Liver (tissue), 9 donors: ENCODE data around the gene CEBPG. TPM values are rescaled to one million over a fixed set of nuclear protein-coding genes. Genes with fewer than 3 reads are reported as not detected.

Experiments
- DNase-seq: peaks from one replicate; pipeline ENCODE4 v3.0.0-alpha.2; 2017; ENCODE audit warnings: low spot score
- H3K27ac ChIP-seq, 2 donors: one replicate each; pipeline ENCODE4 v1.7.0; 2013; ENCODE audit warnings: inconsistent platforms in 2 of 2, low read length in 2 of 2, control low read depth in 1 of 2, low read depth in 1 of 2, mild to moderate bottlenecking in 1 of 2
- H3K27me3 ChIP-seq, 4 donors: one replicate each; pipeline versions ENCODE4 v1.6.1 to v1.7.0; 2013; ENCODE audit warnings: low read length in 3 of 4, inconsistent platforms in 1 of 4, mild to moderate bottlenecking in 1 of 4, moderate library complexity in 1 of 4; ENCODE audit not compliant: control insufficient read depth in 4 of 4, insufficient read depth in 4 of 4
- H3K36me3 ChIP-seq, 4 donors: one replicate each; pipeline versions ENCODE4 v1.6.1 to v1.7.0; 2013; ENCODE audit warnings: low read length in 3 of 4, mild to moderate bottlenecking in 3 of 4, low read depth in 1 of 4, moderate library complexity in 1 of 4; ENCODE audit not compliant: control insufficient read depth in 4 of 4, insufficient read depth in 3 of 4
- H3K4me1 ChIP-seq, 4 donors: one replicate each; pipeline versions ENCODE4 v1.6.1 to v1.7.0; 2013; ENCODE audit warnings: low read length in 3 of 4, mild to moderate bottlenecking in 3 of 4, moderate library complexity in 1 of 4; ENCODE audit not compliant: control insufficient read depth in 4 of 4, insufficient read depth in 4 of 4
- H3K4me3 ChIP-seq, 3 donors: one replicate each; pipeline versions ENCODE4 v1.6.1 to v1.7.0; 2013; ENCODE audit warnings: low read length in 3 of 3, control low read depth in 1 of 3, low read depth in 1 of 3, mild to moderate bottlenecking in 1 of 3
- H3K9ac ChIP-seq, 2 donors: one replicate each; pipeline ENCODE4 v1.7.0; 2013; ENCODE audit warnings: low read length in 2 of 2, mild to moderate bottlenecking in 2 of 2, moderate library complexity in 2 of 2, control low read depth in 1 of 2, low read depth in 1 of 2
- H3K9me3 ChIP-seq, 4 donors: one replicate each; pipeline versions ENCODE4 v1.6.1 to v1.7.0; 2013; ENCODE audit warnings: low read length in 3 of 4; ENCODE audit not compliant: control insufficient read depth in 4 of 4
- EGR1 ChIP-seq, 2 donors: IDR thresholded peaks; 2 replicates each; pipeline ENCODE4 v1.6.1; 2016 to 2018; ENCODE audit warnings: antibody characterized with exemption in 2 of 2, low read depth in 2 of 2
- FOXA1 ChIP-seq: IDR thresholded peaks from 2 replicates; pipeline ENCODE4 v1.6.1; 2016; ENCODE audit warnings: antibody characterized with exemption
- FOXA2 ChIP-seq: IDR thresholded peaks from 2 replicates; pipeline ENCODE4 v1.6.1; 2016; ENCODE audit warnings: antibody characterized with exemption
- GABPA ChIP-seq, 2 donors: IDR thresholded peaks in 1 of 2; conservative IDR thresholded peaks in 1 of 2; 2 replicates each; pipeline ENCODE4 v1.6.1; 2016; ENCODE audit warnings: antibody characterized with exemption in 2 of 2, mild to moderate bottlenecking in 1 of 2, moderate library complexity in 1 of 2
- HNF4A ChIP-seq, 2 donors: conservative IDR thresholded peaks; 2 replicates each; pipeline ENCODE4 v1.6.1; 2016; ENCODE audit warnings: antibody characterized with exemption in 2 of 2, mild to moderate bottlenecking in 2 of 2
- HNF4G ChIP-seq: IDR thresholded peaks from 2 replicates; pipeline ENCODE4 v1.6.1; 2016; ENCODE audit warnings: antibody characterized with exemption
- JUND ChIP-seq, 2 donors: IDR thresholded peaks; 2 replicates each; pipeline ENCODE4 v1.6.1; 2016; ENCODE audit warnings: antibody characterized with exemption in 2 of 2
- RAD21 ChIP-seq, 2 donors: IDR thresholded peaks; 2 replicates each; pipeline ENCODE4 v1.6.1; 2016; ENCODE audit warnings: antibody characterized with exemption in 2 of 2, mild to moderate bottlenecking in 2 of 2
- REST ChIP-seq: IDR thresholded peaks from 2 replicates; pipeline ENCODE4 v1.6.1; 2016; ENCODE audit warnings: antibody characterized with exemption, mild to moderate bottlenecking
- SP1 ChIP-seq: IDR thresholded peaks from 2 replicates; pipeline ENCODE4 v1.6.1; 2018; ENCODE audit warnings: antibody characterized with exemption, mild to moderate bottlenecking
- YY1 ChIP-seq: IDR thresholded peaks from 2 replicates; pipeline ENCODE4 v1.6.1; 2016; ENCODE audit warnings: antibody characterized with exemption, mild to moderate bottlenecking
- WGBS: extraction: QIAGEN DNeasy Blood & Tissue Kit; methylation state at CpG from one replicate; pipeline ENCODE4 v1.1.7; 2013; 5-methylcytosine and 5-hydroxymethylcytosine counted together
- polyA plus RNA-seq, 2 donors: library from polyadenylated mRNA; stranded (reverse) in 1 of 2; unstranded in 1 of 2; fragments of 200-250 nt in 1 of 2; fragments of >200 nt in 1 of 2; fragmentation: Nextera tagmentation in 1 of 2; extraction: Ambion mirVana in 1 of 2; gene quantifications; one replicate each; pipeline versions ENCODE4 v1.2.1 to v1.2.3, GENCODE V29; 2013 to 2015
- total RNA-seq, 2 donors: library from RNA; depleted of rRNA; stranded (reverse); fragments of >200 nt; gene quantifications; one replicate each; pipeline ENCODE4 v1.2.3, GENCODE V29; 2014
- donor health status: healthy.
- donor health status: healthy.
- donor health status: healthy.
- donor health status: healthy.
- donor health status: healthy.

Gene CEBPG
- total and polyA plus RNA-seq, 4 donors: 16.9 to 36.1 (median 24.2) TPM

- peaks cover 4 to 22% (median 13%) of the 10 kb centered on the region in 4 donors for H3K4me1 ChIP-seq
- no peaks in the 10 kb centered on the region for H3K27me3 ChIP-seq
- H3K9me3 ChIP-seq: no peaks in the 10 kb centered on the region
- no peak for DNase-seq
- H3K4me3 ChIP-seq: no peak overlapping the region
- H3K36me3 ChIP-seq: no peaks in the 10 kb centered on the region
- H3K9ac ChIP-seq: no peak overlapping the region
- WGBS: 91% methylated on average over 5 of the region's 5 CpGs
- no peak overlapping the region for H3K27ac ChIP-seq
- TF ChIP-seq HNF4G (no peak), YY1 (no peak), GABPA (IDR thresholded peaks at IDR 0.05 in 1 of 2, conservative IDR thresholded peaks at IDR 0.05 in 1 of 2) (no peak), JUND (IDR thresholded peaks at IDR 0.05) (no peak), RAD21 (IDR thresholded peaks at IDR 0.05) (no peak)
These were observed 38.1 kb upstream of the CEBPG start for GRCh38 chr19:33335446-33335845.

GRCh38 chr19:33339016-33339984 is 34.2 kb upstream of the CEBPG start:
- 84% methylated on average over 8 of the region's 8 CpGs for WGBS
- peak; percentile 70 to 71 for TF ChIP-seq HNF4A (conservative IDR thresholded peaks at IDR 0.05)
- no peak for TF ChIP-seq YY1
- no peak for TF ChIP-seq GABPA (IDR thresholded peaks at IDR 0.05 in 1 of 2, conservative IDR thresholded peaks at IDR 0.05 in 1 of 2)
- no peak for TF ChIP-seq EGR1 (IDR thresholded peaks at IDR 0.05; ENCODE audit: low read depth in 2 of 2)
- no peak for TF ChIP-seq JUND (IDR thresholded peaks at IDR 0.05)
- TF ChIP-seq SP1: peak; percentile 9

GRCh38 chr19:33340991-33341390 is 32.5 kb upstream of the CEBPG start:
- H3K9ac ChIP-seq: no peak overlapping the region
- no peak for TF ChIP-seq FOXA1
- TF ChIP-seq REST: no peak
- no peak for TF ChIP-seq FOXA2
- H3K36me3 ChIP-seq: no peaks in the 10 kb centered on the region
- DNase-seq: no peak
- WGBS: 31% methylated on average over 2 of the region's 2 CpGs
- H3K9me3 ChIP-seq: no peaks in the 10 kb centered on the region
- H3K27ac ChIP-seq: no peak overlapping the region
- no peaks in the 10 kb centered on the region for H3K27me3 ChIP-seq
- H3K4me1 ChIP-seq: peaks cover 3 to 14% (median 11%) of the 10 kb centered on the region in 4 donors
- no peak overlapping the region for H3K4me3 ChIP-seq

More at GRCh38 chr19:33339016-33339984, 34.2 kb upstream of the CEBPG start:
- Histone ChIP-seq H3K4me3 (no peak overlapping the region), H3K9ac (peak overlapping the region in 1 of 2 donors; percentile 26), H3K27ac (peak overlapping the region; percentile 50 to 69), H3K27me3 (no peaks in the 10 kb centered on the region), H3K4me1 (peaks cover 3 to 14% (median 12%) of the 10 kb centered on the region in 4 donors), H3K9me3 (no peaks in the 10 kb centered on the region), H3K36me3 (no peaks in the 10 kb centered on the region)
- DNase-seq: no peak
